Prostate gland (tissue), 2 donors: ENCODE data around the gene CACNA1S. TPM values are rescaled to one million over a fixed set of nuclear protein-coding genes. Genes with fewer than 3 reads are reported as not detected.

Source experiments
- DNase-seq: peaks from one replicate; pipeline ENCODE4 v3.0.0-alpha.2; 2019; ENCODE audit warnings: low spot score
- H3K27ac ChIP-seq, 2 donors: fragments of 200-600 bp; sonication (generic); 2 replicates each; pipeline ENCODE4 v1.5.1; 2017 to 2019
- H3K27me3 ChIP-seq: fragments of 200-600 bp; sonication (generic); replicated peaks from 2 replicates; pipeline ENCODE4 v1.5.1; 2019; ENCODE audit not compliant: insufficient read depth
- H3K36me3 ChIP-seq, 2 donors: fragments of 200-600 bp; sonication (generic); 1 replicate in 1 of 2; 2 replicates in 1 of 2; pipeline versions ENCODE4 v1.5.1 to v1.8.1; 2017 to 2019
- H3K4me1 ChIP-seq: fragments of 200-600 bp; sonication (generic); replicated peaks from 2 replicates; pipeline ENCODE4 v1.5.1; 2019
- H3K4me3 ChIP-seq, 2 donors: fragments of 200-600 bp; sonication (generic); 2 replicates each; pipeline ENCODE4 v1.5.1; 2017 to 2019
- H3K9me3 ChIP-seq: fragments of 200-600 bp; sonication (generic); 2 replicates; pipeline ENCODE4 v1.5.1; 2017
- POLR2A ChIP-seq: fragments of 450-650 bp; IDR thresholded peaks from one replicate; pipeline ENCODE4 v1.6.1; 2016; ENCODE audit warnings: antibody characterized with exemption, mild to moderate bottlenecking
- POLR2AphosphoS5 ChIP-seq: sonication (generic); formaldehyde crosslinking; IDR thresholded peaks from one replicate; pipeline ENCODE4 v1.6.1; 2017; ENCODE audit warnings: antibody characterized with exemption
- WGBS: methylation state at CpG from one replicate; pipeline ENCODE4 v1.1.5; 2018; 5-methylcytosine and 5-hydroxymethylcytosine counted together
- intact Hi-C: fragments of 100-400 bp; cut with DNase I; formaldehyde crosslinking; loops from one replicate; pipeline ENCODE4 v1.14.2; 2022
- total RNA-seq, 2 donors: library from RNA; depleted of rRNA; stranded (reverse); fragments of >200 nt; gene quantifications; one replicate each; pipeline ENCODE4 v1.1.0, GENCODE V29; 2016
- TF ChIP-seq, protein P1 (sequence below), 4 experiments: fragments of 200-600 bp in 2 of 4; fragments of 450-650 bp in 2 of 4; sonication (generic) in 2 of 4; IDR thresholded peaks; 1 replicate in 3 of 4; 2 replicates in 1 of 4; pipeline ENCODE4 v1.5.1; 2016 to 2019; ENCODE audit warnings: antibody characterized with exemption in 4 of 4, mild to moderate bottlenecking in 2 of 4, moderate library complexity in 2 of 4

The CACNA1S gene
- total RNA-seq, 2 donors from 2014 or later, result 0.55 TPM; not detected in 1

GRCh38 chr1:201113451-201114244 lies 1.4 kb upstream of the CACNA1S start:
- H3K4me1 ChIP-seq, result no peaks in the 10 kb centered on the region
- 38% methylated on average over 17 of the region's 17 CpGs for WGBS
- intact Hi-C loops, result loop anchor here (2.0 kb wide), 1 partner anchor 143 kb away; no protein-coding TSS in a partner anchor
- H3K27me3 ChIP-seq, result no peaks in the 10 kb centered on the region
- H3K9me3 ChIP-seq, result no peaks in the 10 kb centered on the region
- no peaks in the 10 kb centered on the region for H3K36me3 ChIP-seq
- no peak for DNase-seq
- TF ChIP-seq POLR2AphosphoS5 (no peak), POLR2A (no peak)
- TF ChIP-seq, protein P1, sequence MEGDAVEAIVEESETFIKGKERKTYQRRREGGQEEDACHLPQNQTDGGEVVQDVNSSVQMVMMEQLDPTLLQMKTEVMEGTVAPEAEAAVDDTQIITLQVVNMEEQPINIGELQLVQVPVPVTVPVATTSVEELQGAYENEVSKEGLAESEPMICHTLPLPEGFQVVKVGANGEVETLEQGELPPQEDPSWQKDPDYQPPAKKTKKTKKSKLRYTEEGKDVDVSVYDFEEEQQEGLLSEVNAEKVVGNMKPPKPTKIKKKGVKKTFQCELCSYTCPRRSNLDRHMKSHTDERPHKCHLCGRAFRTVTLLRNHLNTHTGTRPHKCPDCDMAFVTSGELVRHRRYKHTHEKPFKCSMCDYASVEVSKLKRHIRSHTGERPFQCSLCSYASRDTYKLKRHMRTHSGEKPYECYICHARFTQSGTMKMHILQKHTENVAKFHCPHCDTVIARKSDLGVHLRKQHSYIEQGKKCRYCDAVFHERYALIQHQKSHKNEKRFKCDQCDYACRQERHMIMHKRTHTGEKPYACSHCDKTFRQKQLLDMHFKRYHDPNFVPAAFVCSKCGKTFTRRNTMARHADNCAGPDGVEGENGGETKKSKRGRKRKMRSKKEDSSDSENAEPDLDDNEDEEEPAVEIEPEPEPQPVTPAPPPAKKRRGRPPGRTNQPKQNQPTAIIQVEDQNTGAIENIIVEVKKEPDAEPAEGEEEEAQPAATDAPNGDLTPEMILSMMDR (IDR thresholded peaks at IDR 0.05), result no peak
- H3K27ac ChIP-seq, result peak overlapping the region in 1 of 2 donors; percentile 52
- peak overlapping the region; percentile 48 to 51 for H3K4me3 ChIP-seq

DNA sequence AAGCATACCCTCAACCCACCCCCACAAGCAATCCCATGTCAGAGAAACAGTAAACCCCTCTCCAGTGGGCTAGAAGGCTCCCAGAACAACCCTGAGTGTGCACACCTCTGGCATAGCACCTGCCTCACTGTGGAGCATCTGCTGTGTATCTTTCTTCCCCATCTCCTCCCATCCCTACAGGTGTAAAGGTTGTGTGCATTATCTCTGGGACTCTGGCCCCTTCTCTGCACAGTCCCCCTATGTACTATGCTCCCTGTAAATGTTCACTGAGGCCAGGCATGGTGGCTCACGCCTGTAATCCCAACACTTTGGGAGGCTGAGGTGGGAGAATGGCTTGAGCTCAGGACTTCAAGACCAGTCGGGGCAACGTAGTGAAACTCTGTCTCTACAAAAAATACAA lies 700 bp upstream of the CACNA1S start:
- Histone ChIP-seq H3K9me3 (no peaks in the 10 kb centered on the region), H3K27me3 (no peaks in the 10 kb centered on the region), H3K4me3 (no peak overlapping the region), H3K36me3 (no peaks in the 10 kb centered on the region), H3K4me1 (no peaks in the 10 kb centered on the region), H3K27ac (no peak overlapping the region)
- TF ChIP-seq, protein P1 (IDR thresholded peaks at IDR 0.05), result no peak
- TF ChIP-seq POLR2AphosphoS5, result no peak
- TF ChIP-seq POLR2A, result no peak
- no peak for DNase-seq
- WGBS, result 92% methylated on average over 3 of the region's 3 CpGs
- intact Hi-C loops, result no loop called here

DNA sequence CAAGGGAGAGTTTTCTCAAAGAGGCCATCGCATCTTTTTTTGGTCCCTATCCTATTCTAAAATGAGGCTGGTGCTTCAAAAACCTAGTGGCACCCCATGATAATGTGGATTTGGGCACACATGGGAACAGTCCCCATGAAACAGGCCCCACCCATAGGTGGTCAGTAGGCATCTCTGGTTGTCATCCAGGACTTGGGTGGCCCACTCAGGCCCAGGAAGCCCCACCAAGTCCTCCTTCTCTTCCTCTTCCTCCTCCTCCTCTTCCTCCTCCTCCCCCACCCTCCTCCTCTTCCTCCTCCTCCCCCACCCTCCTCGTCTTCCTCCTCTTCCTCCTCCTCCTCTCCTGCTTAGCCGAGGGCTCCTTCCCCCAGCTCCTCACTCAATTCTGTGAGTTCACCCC lies 554 bp downstream of the CACNA1S start:
- H3K4me3 ChIP-seq, result no peak overlapping the region
- H3K4me1 ChIP-seq, result no peaks in the 10 kb centered on the region
- intact Hi-C loops, result no loop called here
- TF ChIP-seq POLR2A (no peak), POLR2AphosphoS5 (no peak)
- TF ChIP-seq, protein P1 (IDR thresholded peaks at IDR 0.05), result no peak
- no peak for DNase-seq
- H3K27me3 ChIP-seq, result no peaks in the 10 kb centered on the region
- H3K9me3 ChIP-seq, result no peaks in the 10 kb centered on the region
- no peak overlapping the region for H3K27ac ChIP-seq
- no peaks in the 10 kb centered on the region for H3K36me3 ChIP-seq
- WGBS, result 94% methylated on average over 3 of the region's 3 CpGs

- intact Hi-C loops, result no loop called here
These were observed 1.1 kb downstream of the CACNA1S start for GRCh38 chr1:201111156-201111555.

More at GRCh38 chr1:201111156-201111555, 1.1 kb downstream of the CACNA1S start:
- Histone ChIP-seq H3K36me3 (no peaks in the 10 kb centered on the region), H3K27me3 (no peaks in the 10 kb centered on the region), H3K4me1 (no peaks in the 10 kb centered on the region), H3K9me3 (no peaks in the 10 kb centered on the region), H3K27ac (no peak overlapping the region), H3K4me3 (no peak overlapping the region)
- DNase-seq, result no peak
- 79% methylated on average over 7 of the region's 7 CpGs for WGBS
- no peak for TF ChIP-seq POLR2A
- TF ChIP-seq, protein P1 (IDR thresholded peaks at IDR 0.05), result no peak
- no peak for TF ChIP-seq POLR2AphosphoS5
